A673 (cell line): Measurements from ENCODE around the gene IL25. TPM values are rescaled to one million over a fixed set of nuclear protein-coding genes. Genes with fewer than 3 reads are reported as not detected.

Source experiments
- BruUV-seq: library from RNA; stranded (reverse); fragments of 400-500 nt; replicated peaks from 2 replicates; lab custom pipeline; 2021; lab: Mats Ljungman, UMichigan
- CTCF ChIA-PET: fragments of 300-600 bp; sonication (Branson Sonifier 250); formaldehyde crosslinking; loops from one replicate; lab custom pipeline; 2022; ENCODE audit warnings: antibody characterized with exemption; lab: Charles Lee
- POLR2A ChIA-PET: fragments of 300-600 bp; sonication (Branson Sonifier 250); formaldehyde crosslinking; loops from one replicate; lab custom pipeline; 2022; ENCODE audit warnings: antibody characterized with exemption; ENCODE audit not compliant: low non-redundant PET; lab: Charles Lee
- DNase-seq: peaks from one replicate; pipeline ENCODE4 v3.0.0-alpha.2; 2015; ENCODE audit warnings: low spot score
- H3K27ac ChIP-seq: fragments of 200-600 bp; sonication (generic); 2 replicates; pipeline ENCODE4 v1.5.1; 2016; ENCODE audit warnings: mixed run types, low read depth, mild to moderate bottlenecking, mixed read lengths, antibody characterized with exemption, low read length; ENCODE audit not compliant: poor library complexity, severe bottlenecking
- H3K27me3 ChIP-seq: fragments of 200-600 bp; sonication (generic); replicated peaks from 2 replicates; pipeline ENCODE4 v1.6.1; 2017; ENCODE audit warnings: mixed run types, low read depth, mild to moderate bottlenecking, mixed read lengths, antibody characterized with exemption, low read length; ENCODE audit not compliant: insufficient read depth, poor library complexity
- H3K36me3 ChIP-seq: fragments of 200-600 bp; sonication (generic); 2 replicates; pipeline ENCODE4 v1.6.1; 2016; ENCODE audit warnings: mixed run types, mild to moderate bottlenecking, mixed read lengths, antibody characterized with exemption, low read length; ENCODE audit not compliant: insufficient read depth, poor library complexity, severe bottlenecking
- H3K4me1 ChIP-seq: fragments of 200-600 bp; sonication (generic); 2 replicates; pipeline ENCODE4 v1.6.1; 2017; ENCODE audit warnings: mixed run types, mild to moderate bottlenecking, mixed read lengths, antibody characterized with exemption, low read length; ENCODE audit not compliant: insufficient read depth, poor library complexity, severe bottlenecking
- H3K4me3 ChIP-seq: fragments of 200-600 bp; sonication (generic); 2 replicates; pipeline ENCODE4 v1.5.1; 2016; ENCODE audit warnings: low read depth, mixed run types, mild to moderate bottlenecking, mixed read lengths, low read length; ENCODE audit not compliant: poor library complexity, severe bottlenecking
- H3K9me3 ChIP-seq: fragments of 200-600 bp; sonication (generic); 2 replicates; pipeline ENCODE4 v1.6.1; 2016; ENCODE audit warnings: mixed run types, low read depth, mild to moderate bottlenecking, mixed read lengths, antibody characterized with exemption, low read length; ENCODE audit not compliant: poor library complexity, severe bottlenecking
- EZH2 ChIP-seq: fragments of 200-600 bp; sonication (generic); IDR thresholded peaks from 2 replicates; pipeline ENCODE4 v1.6.1; 2017; ENCODE audit warnings: borderline replicate concordance, low read depth, mild to moderate bottlenecking, mixed read lengths, antibody characterized with exemption, low read length; ENCODE audit not compliant: poor library complexity, severe bottlenecking
- intact Hi-C: fragments of 100-400 bp; cut with micrococcal nuclease; formaldehyde crosslinking; loops from one replicate; pipeline ENCODE4 v1.10.0; 2022; ENCODE audit not compliant: unreplicated experiment
- total RNA-seq: library from RNA; stranded (reverse); gene quantifications from 2 replicates; pipeline ENCODE4 v1.2.3, GENCODE V29; 2021
- TF ChIP-seq, protein P1 (sequence below): fragments of 300-800, 200-600 bp; sonication (generic); conservative IDR thresholded peaks from 2 replicates; pipeline ENCODE4 v1.5.1; 2017; ENCODE audit warnings: low read depth, mild to moderate bottlenecking, antibody characterized with exemption, low read length, moderate library complexity, mixed read lengths

IL25 gene
- total RNA-seq, 1 experiment from 2014 or later, result not detected

DNA sequence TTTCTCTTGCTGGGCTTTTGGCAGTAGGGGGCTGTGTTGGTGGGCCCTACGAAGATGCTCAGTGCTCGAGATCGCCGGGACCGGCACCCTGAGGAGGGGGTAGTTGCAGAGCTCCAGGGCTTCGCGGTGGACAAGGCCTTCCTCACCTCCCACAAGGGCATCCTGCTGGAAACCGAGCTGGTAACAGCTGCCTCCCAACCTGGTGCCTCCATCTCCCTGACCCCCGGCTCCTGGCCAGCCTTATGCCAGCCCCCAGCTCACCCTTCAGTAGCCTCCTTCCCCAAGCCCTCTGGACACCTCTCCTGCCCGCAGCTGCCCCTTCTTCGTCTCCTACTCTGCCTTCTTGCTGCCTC, 4.6 kb downstream of the IL25 start:
- H3K4me3 ChIP-seq, result no peak overlapping the region
- H3K27ac ChIP-seq, result no peak overlapping the region
- H3K4me1 ChIP-seq, result peaks cover 8% of the 10 kb centered on the region
- CTCF ChIA-PET, result interaction anchor here (0.5 kb wide), 1 partner anchor 716 kb away, joined by 11 read pairs; no protein-coding TSS in a partner anchor
- no peaks in the 10 kb centered on the region for H3K27me3 ChIP-seq
- DNase-seq, result no peak
- no peaks in the 10 kb centered on the region for H3K36me3 ChIP-seq
- no peak for TF ChIP-seq EZH2
- TF ChIP-seq, protein P1, sequence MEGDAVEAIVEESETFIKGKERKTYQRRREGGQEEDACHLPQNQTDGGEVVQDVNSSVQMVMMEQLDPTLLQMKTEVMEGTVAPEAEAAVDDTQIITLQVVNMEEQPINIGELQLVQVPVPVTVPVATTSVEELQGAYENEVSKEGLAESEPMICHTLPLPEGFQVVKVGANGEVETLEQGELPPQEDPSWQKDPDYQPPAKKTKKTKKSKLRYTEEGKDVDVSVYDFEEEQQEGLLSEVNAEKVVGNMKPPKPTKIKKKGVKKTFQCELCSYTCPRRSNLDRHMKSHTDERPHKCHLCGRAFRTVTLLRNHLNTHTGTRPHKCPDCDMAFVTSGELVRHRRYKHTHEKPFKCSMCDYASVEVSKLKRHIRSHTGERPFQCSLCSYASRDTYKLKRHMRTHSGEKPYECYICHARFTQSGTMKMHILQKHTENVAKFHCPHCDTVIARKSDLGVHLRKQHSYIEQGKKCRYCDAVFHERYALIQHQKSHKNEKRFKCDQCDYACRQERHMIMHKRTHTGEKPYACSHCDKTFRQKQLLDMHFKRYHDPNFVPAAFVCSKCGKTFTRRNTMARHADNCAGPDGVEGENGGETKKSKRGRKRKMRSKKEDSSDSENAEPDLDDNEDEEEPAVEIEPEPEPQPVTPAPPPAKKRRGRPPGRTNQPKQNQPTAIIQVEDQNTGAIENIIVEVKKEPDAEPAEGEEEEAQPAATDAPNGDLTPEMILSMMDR, result no peak
- no peaks in the 10 kb centered on the region for H3K9me3 ChIP-seq
- POLR2A ChIA-PET, result no interaction called here
- intact Hi-C loops, result no loop called here
- BruUV-seq, result no TSS peak

DNA sequence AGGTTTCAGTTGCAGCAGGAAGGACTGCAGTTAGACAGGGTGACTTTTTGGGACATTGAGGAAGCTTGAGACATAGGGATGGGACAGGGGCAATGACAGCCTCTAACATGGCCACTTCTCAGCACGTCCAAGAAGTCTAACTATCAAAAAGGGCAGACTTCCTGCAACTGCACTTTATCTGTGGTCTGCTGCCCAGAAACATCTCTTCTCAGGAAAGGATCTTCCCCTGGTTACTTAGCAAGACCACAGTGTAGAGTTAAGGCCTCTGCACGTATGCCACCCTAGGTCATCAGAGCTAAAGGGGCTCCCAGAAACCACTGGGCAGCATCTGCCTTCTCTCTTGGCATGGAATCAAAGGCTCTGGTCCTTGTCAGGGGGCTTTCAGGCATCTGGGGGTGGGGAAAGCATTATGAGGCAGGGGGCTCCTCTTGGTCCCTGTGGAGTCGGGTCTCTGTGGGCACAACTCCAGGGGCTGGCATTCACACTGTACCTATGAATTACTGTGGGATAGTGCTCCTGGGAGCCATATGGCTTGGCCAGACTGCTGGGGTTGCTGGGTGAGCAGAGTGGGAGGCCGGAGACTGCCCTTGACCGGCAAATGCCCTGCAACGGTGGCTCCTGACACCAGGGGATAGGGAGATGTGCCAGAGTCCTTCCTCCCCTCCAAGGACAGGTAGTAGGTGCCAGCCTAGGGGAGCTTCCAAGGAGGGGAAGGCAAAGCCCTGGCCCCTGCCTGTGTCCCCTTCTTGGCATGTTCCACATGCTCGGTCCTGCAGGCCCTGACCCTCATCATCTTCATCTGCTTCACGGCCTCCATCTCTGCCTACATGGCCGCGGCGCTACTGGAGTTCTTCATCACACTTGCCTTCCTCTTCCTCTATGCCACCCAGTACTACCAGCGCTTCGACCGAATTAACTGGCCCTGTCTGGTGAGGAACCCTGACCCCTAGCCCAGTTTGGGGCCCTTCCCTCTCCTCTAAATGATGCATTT, 5.3 kb downstream of the IL25 start:
- Histone ChIP-seq H3K9me3 (no peaks in the 10 kb centered on the region), H3K4me3 (no peak overlapping the region), H3K27me3 (no peaks in the 10 kb centered on the region), H3K27ac (no peak overlapping the region), H3K36me3 (no peaks in the 10 kb centered on the region), H3K4me1 (peaks cover 8% of the 10 kb centered on the region)
- no peak for DNase-seq
- ChIA-PET POLR2A (no interaction called here), CTCF (interaction anchor here (0.5 kb wide), 1 partner anchor 716 kb away, joined by 11 read pairs; no protein-coding TSS in a partner anchor)
- TF ChIP-seq, protein P1, result no peak
- TF ChIP-seq EZH2, result no peak
- no TSS peak for BruUV-seq
- intact Hi-C loops, result no loop called here

DNA sequence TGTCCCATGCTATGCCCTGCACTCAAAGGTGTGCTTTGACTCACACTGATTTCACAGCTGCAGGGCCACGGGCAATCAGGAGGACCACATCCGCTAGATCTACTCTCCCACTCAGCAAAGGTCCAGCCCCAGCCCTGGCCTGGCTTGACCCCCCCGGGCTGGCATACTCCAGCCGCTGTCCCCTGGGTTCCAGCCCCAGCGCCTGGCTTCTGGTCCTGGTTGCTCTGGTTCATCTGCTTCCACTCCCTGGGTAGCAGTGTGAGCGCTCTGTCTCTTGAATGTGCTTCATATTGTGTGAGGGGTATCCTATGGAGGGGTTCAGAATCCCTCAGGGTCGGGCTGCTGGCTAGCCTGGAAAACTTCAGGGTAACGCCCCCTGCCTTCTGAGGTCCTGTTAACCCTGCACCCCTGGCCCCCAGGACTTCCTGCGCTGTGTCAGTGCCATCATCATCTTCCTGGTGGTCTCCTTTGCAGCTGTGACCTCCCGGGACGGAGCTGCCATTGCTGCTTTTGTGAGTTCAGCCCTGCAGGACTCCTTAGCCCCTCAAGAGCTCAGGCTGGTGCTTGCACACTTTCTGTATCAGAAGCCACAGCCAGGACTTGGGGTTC, 6.1 kb downstream of the IL25 start:
- Histone ChIP-seq H3K9me3 (no peaks in the 10 kb centered on the region), H3K4me3 (no peak overlapping the region), H3K36me3 (no peaks in the 10 kb centered on the region), H3K4me1 (peaks cover 8% of the 10 kb centered on the region), H3K27ac (no peak overlapping the region), H3K27me3 (no peaks in the 10 kb centered on the region)
- intact Hi-C loops, result no loop called here
- CTCF ChIA-PET, result no interaction called here
- DNase-seq, result no peak
- POLR2A ChIA-PET, result no interaction called here
- no TSS peak for BruUV-seq
- TF ChIP-seq, protein P1, result no peak
- no peak for TF ChIP-seq EZH2
